Stimulated activated naive CD8-positive, alpha-beta T cell treated with anti-CD3 and anti-CD28 coated beads, Interleukin-15, Interleukin-2, amounts not matched to agents 100 ng/mL and 50 ng/mL, for 24 hours (primary cell): ENCODE results near the gene TAAR8.
A peak's percentile ranks its signal among the peaks of the same experiment; 100 is the strongest.

Source experiments
- H3K27ac Mint-ChIP-seq: one replicate; pipeline ENCODE4 v1.8.0; 2021; ENCODE audit warnings: mild to moderate bottlenecking, mixed read lengths
- H3K27me3 Mint-ChIP-seq: one replicate; pipeline ENCODE4 v1.8.0; 2021; ENCODE audit warnings: mixed read lengths
- H3K36me3 Mint-ChIP-seq: one replicate; pipeline ENCODE4 v1.8.0; 2021; ENCODE audit warnings: low read depth, mixed read lengths
- H3K4me1 Mint-ChIP-seq: one replicate; pipeline ENCODE4 v1.8.0; 2021; ENCODE audit warnings: low read depth, mixed read lengths
- H3K4me3 Mint-ChIP-seq: one replicate; pipeline ENCODE4 v1.8.0; 2021; ENCODE audit warnings: mild to moderate bottlenecking, mixed read lengths
- H3K9me3 Mint-ChIP-seq: one replicate; pipeline ENCODE4 v1.8.0; 2021; ENCODE audit warnings: mixed read lengths

TAAR8 gene

DNA sequence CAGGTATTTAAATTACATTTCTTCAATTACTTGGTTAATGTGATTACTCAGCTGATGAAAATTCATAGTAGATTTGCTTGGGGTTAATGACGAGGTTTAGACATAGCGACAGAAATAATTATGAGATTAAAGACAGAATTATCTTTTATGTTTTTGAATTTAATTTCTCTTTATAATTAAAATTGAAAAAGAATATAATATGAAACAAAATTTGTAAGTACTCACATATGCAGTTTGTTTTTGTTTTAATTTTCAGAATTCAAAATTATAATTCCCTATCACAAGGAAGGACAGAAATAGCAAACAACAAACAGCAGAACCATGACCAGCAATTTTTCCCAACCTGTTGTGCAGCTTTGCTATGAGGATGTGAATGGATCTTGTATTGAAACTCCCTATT is at the start of gene TAAR8:
Gene TAAR8 (plus strand): TSS at position 301 of the 400 bp plus-strand sequence. CDS start 21 bp downstream, at position 322.
- Mint-ChIP-seq H3K27me3 (peaks cover 37% of the 10 kb centered on the region), H3K27ac (no peak within 1 kb of the TSS), H3K4me3 (no peak within 1 kb of the TSS), H3K9me3 (no peaks in the 10 kb centered on the region), H3K36me3 (no peaks in the 10 kb centered on the region), H3K4me1 (no peaks in the 10 kb centered on the region)

GRCh38 chr6:132504757-132505156 is 47.7 kb upstream of the TAAR8 start:
- Mint-ChIP-seq H3K9me3 (no peaks in the 10 kb centered on the region), H3K27me3 (no peaks in the 10 kb centered on the region), H3K4me1 (peaks cover 55% of the 10 kb centered on the region), H3K4me3 (no peak overlapping the region), H3K27ac (peak overlapping the region; percentile 9), H3K36me3 (peaks cover 29% of the 10 kb centered on the region)

DNA sequence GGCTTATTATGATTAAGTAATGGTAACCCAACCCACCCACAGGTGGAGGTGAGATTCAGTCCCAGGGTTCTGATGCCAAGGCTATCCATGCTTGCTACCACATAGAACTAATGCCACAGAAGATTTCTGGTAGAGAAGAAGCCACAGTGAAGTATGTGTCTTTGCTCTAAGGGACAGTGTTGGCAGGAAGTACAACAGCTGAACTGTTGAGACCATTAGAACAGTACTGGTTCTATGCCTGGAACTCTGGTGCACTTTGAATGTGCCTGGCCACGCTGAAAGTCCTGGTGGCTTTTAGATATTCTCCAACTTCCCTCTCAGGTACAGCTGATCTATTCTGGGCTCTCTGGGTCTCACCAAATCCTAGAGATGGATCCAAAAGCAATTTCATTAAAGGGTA is 47.3 kb upstream of the TAAR8 start:
- no peaks in the 10 kb centered on the region for H3K27me3 Mint-ChIP-seq
- H3K36me3 Mint-ChIP-seq = peaks cover 25% of the 10 kb centered on the region
- H3K4me3 Mint-ChIP-seq = no peak overlapping the region
- no peaks in the 10 kb centered on the region for H3K9me3 Mint-ChIP-seq
- H3K27ac Mint-ChIP-seq = no peak overlapping the region
- peaks cover 51% of the 10 kb centered on the region for H3K4me1 Mint-ChIP-seq

GRCh38 chr6:132506461-132506860 is 46.0 kb upstream of the TAAR8 start:
- Mint-ChIP-seq H3K27ac (no peak overlapping the region), H3K36me3 (peaks cover 17% of the 10 kb centered on the region), H3K4me1 (peaks cover 57% of the 10 kb centered on the region)

DNA sequence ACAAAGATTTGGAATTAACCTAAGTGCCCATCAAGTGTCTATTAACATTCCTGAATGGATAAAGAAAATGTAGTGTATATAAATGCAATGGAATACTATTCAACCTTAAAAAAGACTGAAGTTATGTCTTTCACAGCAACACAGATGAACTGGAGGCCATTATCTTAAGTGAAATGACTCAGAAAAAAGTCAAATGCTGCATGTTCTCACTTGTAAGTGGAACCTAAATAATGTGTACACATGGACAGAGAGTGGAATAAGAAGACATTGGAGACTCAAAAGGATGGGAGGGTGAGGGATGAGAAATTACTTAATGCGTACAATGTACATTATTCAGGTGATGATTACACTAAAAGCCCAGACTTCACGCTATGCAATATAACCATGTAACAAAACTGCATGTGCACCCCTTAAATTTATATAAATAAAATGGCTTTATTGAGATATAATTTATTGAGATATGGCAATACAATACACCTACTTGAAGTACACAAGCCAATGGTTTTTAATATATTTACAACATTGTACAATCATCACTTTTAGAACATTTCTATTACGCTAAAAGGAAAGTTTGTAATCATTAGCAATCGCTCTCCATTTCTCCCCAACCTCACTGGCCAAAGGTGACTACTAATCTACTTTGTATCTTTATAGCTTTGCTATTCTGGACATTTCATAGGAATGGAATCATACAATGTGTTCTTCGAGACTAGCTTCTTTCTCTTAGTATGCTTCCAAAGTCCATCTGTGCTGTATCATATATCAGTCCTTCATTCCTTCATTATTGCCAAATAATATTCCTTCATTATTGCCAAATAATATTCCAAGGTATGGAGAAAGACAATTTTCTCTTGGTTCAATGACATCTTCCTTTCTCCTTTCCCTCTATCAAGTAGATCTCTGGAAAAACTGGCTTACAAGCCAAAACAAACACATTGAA is 45.3 kb upstream of the TAAR8 start:
- Mint-ChIP-seq H3K27ac (no peak overlapping the region), H3K4me3 (no peak overlapping the region), H3K27me3 (no peaks in the 10 kb centered on the region), H3K4me1 (peaks cover 61% of the 10 kb centered on the region), H3K36me3 (peaks cover 15% of the 10 kb centered on the region), H3K9me3 (no peaks in the 10 kb centered on the region)

More at GRCh38 chr6:132506461-132506860, 46.0 kb upstream of the TAAR8 start:
- no peak overlapping the region for H3K4me3 Mint-ChIP-seq
- no peaks in the 10 kb centered on the region for H3K9me3 Mint-ChIP-seq
- no peaks in the 10 kb centered on the region for H3K27me3 Mint-ChIP-seq

GRCh38 chr6:132511210-132511830 is 41.2 kb upstream of the TAAR8 start:
- H3K9me3 Mint-ChIP-seq = no peaks in the 10 kb centered on the region
- peak overlapping the region; percentile 87 for H3K4me3 Mint-ChIP-seq
- peaks cover 5% of the 10 kb centered on the region for H3K27me3 Mint-ChIP-seq
- peaks cover 53% of the 10 kb centered on the region for H3K4me1 Mint-ChIP-seq
- H3K36me3 Mint-ChIP-seq = peaks cover 12% of the 10 kb centered on the region
- H3K27ac Mint-ChIP-seq = peak overlapping the region; percentile 7

DNA sequence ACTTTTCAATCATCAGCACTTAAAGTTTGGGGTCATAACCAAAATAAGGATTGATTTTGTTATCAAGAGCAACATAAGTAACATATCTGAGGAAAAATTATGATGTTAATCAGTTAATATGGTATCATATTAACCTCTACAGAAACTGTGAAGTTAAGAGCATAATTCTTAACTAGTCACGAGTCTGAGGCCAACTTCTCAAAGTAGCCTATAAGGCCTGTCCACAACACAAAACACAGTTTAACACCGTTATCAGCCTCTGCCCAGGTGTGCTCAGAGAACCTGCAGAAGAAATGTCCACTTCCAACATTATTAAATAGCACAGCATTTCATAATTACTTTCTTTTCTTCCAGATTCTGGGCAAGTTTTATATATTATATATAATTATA is 40.6 kb upstream of the TAAR8 start:
- peaks cover 12% of the 10 kb centered on the region for H3K36me3 Mint-ChIP-seq
- H3K9me3 Mint-ChIP-seq = no peaks in the 10 kb centered on the region
- peak overlapping the region; percentile 87 for H3K4me3 Mint-ChIP-seq
- H3K4me1 Mint-ChIP-seq = peaks cover 48% of the 10 kb centered on the region
- H3K27me3 Mint-ChIP-seq = peaks cover 5% of the 10 kb centered on the region
- peak overlapping the region; percentile 7 for H3K27ac Mint-ChIP-seq

- Mint-ChIP-seq H3K4me3 (peak overlapping the region; percentile 87), H3K9me3 (no peaks in the 10 kb centered on the region), H3K36me3 (peaks cover 12% of the 10 kb centered on the region), H3K27ac (peak overlapping the region; percentile 79), H3K27me3 (peaks cover 5% of the 10 kb centered on the region), H3K4me1 (peaks cover 46% of the 10 kb centered on the region)
These were observed 40.2 kb upstream of the TAAR8 start for GRCh38 chr6:132512342-132512637.

GRCh38 chr6:132512638-132513632 is 39.5 kb upstream of the TAAR8 start, which contains the start of gene STX7:
Gene STX7, minus strand, starts transcription at chr6:132513116. Its CDS starts 9,586 bp downstream, at chr6:132503530.
- H3K4me1 Mint-ChIP-seq = peaks cover 40% of the 10 kb centered on the region
- peaks cover 5% of the 10 kb centered on the region for H3K27me3 Mint-ChIP-seq
- H3K9me3 Mint-ChIP-seq = no peaks in the 10 kb centered on the region
- peak within 1 kb of the TSS; percentile 91 for H3K4me3 Mint-ChIP-seq
- peak within 1 kb of the TSS; percentile 79 for H3K27ac Mint-ChIP-seq
- H3K36me3 Mint-ChIP-seq = peaks cover 5% of the 10 kb centered on the region

DNA sequence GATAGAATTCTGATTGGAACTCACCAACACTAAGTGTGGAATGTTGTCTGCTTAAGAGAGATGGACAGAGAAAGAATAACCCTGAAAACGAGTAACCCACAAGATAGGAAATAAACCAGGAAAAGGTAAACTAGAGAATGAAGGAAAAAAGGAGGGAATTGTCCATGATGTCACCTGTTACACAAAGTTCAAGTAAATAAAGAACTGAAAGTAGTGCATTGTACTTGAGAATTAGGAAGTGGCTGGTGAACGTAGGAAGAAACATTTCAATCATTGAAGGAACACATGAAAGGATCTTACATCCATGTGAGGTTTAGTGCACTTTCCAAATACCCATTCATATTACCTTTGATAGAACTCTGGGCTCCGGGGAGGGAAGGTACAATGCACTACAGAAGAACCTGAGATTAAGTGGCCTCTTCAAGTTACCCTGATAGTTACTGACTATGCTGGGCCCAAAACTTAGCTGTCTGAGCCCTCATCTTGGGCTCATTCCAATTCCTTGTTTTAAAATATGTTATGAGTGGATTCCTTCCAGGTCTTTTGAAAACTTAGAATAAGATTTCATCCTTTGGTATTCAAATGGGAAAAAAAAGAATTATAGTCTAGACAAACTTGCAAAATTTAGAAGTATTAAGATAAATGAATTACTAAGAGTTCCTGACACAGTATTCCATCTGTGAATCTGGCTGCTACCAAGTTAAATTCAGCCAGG is 38.5 kb upstream of the TAAR8 start:
- no peaks in the 10 kb centered on the region for H3K9me3 Mint-ChIP-seq
- H3K36me3 Mint-ChIP-seq = no peaks in the 10 kb centered on the region
- peaks cover 5% of the 10 kb centered on the region for H3K27me3 Mint-ChIP-seq
- H3K4me1 Mint-ChIP-seq = peaks cover 29% of the 10 kb centered on the region
- peak overlapping the region; percentile 78 for H3K27ac Mint-ChIP-seq
- peak overlapping the region; percentile 91 for H3K4me3 Mint-ChIP-seq

GRCh38 chr6:132515386-132515785 is 37.1 kb upstream of the TAAR8 start:
- Mint-ChIP-seq H3K36me3 (no peaks in the 10 kb centered on the region), H3K27ac (no peak overlapping the region), H3K27me3 (peaks cover 5% of the 10 kb centered on the region), H3K9me3 (no peaks in the 10 kb centered on the region), H3K4me3 (no peak overlapping the region), H3K4me1 (peaks cover 29% of the 10 kb centered on the region)

- H3K4me3 Mint-ChIP-seq = no peak overlapping the region
- H3K4me1 Mint-ChIP-seq = no peaks in the 10 kb centered on the region
- H3K27me3 Mint-ChIP-seq = peaks cover 31% of the 10 kb centered on the region
- no peak overlapping the region for H3K27ac Mint-ChIP-seq
- H3K36me3 Mint-ChIP-seq = no peaks in the 10 kb centered on the region
- no peaks in the 10 kb centered on the region for H3K9me3 Mint-ChIP-seq
These were observed 31.5 kb upstream of the TAAR8 start for GRCh38 chr6:132520953-132521352.

DNA sequence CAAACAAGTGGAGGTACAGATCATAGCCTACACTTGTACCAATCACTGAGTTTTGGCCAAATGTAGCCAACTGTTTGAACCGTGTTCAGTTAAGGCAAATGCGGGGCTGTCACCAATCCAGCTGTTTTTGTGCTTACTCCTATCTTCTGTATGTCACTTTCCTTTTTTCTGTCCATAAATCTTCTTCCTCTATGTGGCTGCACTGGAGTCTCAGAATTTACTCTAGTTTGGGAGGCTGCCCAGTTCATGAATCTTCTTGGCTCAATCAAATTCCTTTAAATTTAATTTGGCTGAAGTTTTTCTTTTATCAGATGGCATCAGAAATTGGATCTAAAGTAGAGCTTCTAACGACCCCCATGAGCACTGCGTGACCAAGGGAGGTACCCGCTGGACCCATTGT is 27.8 kb upstream of the TAAR8 start:
- Mint-ChIP-seq H3K4me3 (no peak overlapping the region), H3K36me3 (no peaks in the 10 kb centered on the region), H3K9me3 (no peaks in the 10 kb centered on the region), H3K27ac (no peak overlapping the region), H3K4me1 (no peaks in the 10 kb centered on the region), H3K27me3 (peaks cover 35% of the 10 kb centered on the region)

DNA sequence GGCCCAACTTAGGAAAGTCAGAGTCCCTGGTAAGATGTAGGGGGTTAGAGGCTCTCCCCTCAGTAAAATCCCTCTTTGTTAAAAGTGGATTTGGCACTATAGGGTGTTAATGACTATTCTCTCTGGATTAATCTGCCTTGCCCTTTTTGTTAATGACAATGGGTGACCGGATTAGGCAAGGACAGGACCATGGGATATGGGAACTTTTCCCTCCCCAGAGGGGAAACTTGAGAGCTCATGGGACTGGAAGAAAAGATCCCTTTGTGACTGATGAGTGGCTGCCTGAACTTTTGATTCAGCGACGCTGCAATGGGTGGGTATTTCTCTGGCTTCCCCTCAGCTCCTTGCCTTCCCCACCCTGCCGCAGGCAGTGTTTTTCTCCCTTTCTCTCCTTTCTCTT is 26.6 kb upstream of the TAAR8 start:
- Mint-ChIP-seq H3K4me3 (no peak overlapping the region), H3K4me1 (no peaks in the 10 kb centered on the region), H3K27ac (no peak overlapping the region), H3K27me3 (peaks cover 33% of the 10 kb centered on the region), H3K36me3 (no peaks in the 10 kb centered on the region), H3K9me3 (no peaks in the 10 kb centered on the region)
